Stimulated activated CD4-positive, alpha-beta T cell treated with anti-CD3 and anti-CD28 coated beads, Interleukin-2, amount 100 ng/mL, for 24 hours (primary cell): ENCODE results near the gene HLA-DRA.

Source experiments
- DNase-seq, 2 donors: peaks; one replicate each; pipeline ENCODE4 v3.0.0-alpha.2; 2020

The HLA-DRA gene

DNA sequence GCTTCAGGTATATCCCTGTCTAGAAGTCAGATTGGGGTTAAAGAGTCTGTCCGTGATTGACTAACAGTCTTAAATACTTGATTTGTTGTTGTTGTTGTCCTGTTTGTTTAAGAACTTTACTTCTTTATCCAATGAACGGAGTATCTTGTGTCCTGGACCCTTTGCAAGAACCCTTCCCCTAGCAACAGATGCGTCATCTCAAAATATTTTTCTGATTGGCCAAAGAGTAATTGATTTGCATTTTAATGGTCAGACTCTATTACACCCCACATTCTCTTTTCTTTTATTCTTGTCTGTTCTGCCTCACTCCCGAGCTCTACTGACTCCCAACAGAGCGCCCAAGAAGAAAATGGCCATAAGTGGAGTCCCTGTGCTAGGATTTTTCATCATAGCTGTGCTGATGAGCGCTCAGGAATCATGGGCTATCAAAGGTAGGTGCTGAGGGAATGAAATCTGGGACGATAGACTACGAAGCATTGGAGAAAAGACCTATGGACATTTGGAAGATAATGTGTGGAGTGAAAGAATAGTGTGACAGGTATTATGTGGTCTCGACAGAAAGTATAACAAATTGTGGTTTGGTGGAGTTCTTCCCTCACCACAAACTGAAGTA is at the start of gene HLA-DRA:
TSS of gene HLA-DRA (plus strand) at position 286 of the 613 bp plus-strand sequence. CDS start at position 350, 64 bp downstream.
- DNase-seq: no peak

DNA sequence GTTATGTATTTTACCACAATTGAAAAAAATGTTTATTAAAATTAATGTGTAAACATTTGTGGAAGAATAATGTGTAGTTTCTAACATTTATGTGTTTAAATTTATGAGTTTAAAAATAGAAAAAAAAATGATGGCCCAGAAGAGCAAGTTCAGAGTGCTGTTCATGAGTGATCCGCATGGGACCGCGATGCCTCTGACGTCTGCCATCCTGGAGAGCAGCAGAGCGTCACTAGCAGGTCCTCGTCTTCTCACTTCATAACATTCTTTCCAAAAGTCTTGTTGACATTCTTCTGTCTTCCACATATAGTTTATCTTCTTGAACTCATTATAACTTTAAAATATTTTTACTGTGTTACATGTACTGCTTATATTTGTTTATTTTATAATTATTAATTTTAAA is 48.2 kb upstream of the HLA-DRA start:
- no peak for DNase-seq

GRCh38 chr6:32393665-32394420 is 45.8 kb upstream of the HLA-DRA start:
- no peak for DNase-seq

GRCh38 chr6:32396028-32396427 is 43.7 kb upstream of the HLA-DRA start:
- DNase-seq: no peak

GRCh38 chr6:32397252-32397920 is 42.3 kb upstream of the HLA-DRA start:
- DNase-seq: no peak

- DNase-seq: no peak
These were observed 38.3 kb upstream of the HLA-DRA start for GRCh38 chr6:32401284-32401963.

DNA sequence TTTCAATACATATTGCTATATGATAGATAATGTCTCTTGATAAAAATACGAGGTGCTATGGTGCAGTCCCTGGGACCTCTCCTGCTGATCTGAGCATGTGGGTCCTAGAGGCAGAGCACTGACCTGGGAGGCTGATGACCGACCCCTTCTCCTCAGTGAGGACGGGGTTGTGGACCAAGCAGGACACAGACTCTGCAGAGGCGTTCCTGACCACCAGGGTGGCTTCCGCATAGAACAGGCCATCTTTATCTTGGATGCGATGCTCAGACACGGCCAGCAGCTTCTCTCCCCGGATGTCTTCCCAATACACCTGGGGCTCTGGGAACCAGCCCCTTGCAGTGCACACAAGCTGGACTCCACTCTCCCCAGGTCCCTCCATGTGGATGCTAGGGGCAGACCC is 36.9 kb upstream of the HLA-DRA start:
- no peak for DNase-seq

DNA sequence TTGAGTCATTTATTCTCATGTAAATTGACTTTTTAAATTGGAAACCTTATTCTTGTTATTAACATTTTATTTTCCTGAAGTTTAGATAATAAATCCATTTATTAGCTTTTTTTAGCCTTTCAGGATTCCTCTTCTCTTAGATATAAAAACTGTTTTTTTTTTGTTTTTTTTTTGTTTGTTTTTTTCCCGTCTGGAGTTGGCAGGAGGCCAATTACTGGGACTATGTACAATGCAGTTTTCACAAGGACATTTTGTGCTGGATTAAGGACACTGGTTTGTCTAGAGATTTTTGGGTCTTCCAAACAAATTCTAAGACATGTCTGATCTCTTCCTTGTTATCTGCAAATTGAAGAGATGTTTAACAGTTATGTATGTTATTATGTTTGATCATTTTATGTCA is 34.0 kb upstream of the HLA-DRA start:
- no peak for DNase-seq

DNA sequence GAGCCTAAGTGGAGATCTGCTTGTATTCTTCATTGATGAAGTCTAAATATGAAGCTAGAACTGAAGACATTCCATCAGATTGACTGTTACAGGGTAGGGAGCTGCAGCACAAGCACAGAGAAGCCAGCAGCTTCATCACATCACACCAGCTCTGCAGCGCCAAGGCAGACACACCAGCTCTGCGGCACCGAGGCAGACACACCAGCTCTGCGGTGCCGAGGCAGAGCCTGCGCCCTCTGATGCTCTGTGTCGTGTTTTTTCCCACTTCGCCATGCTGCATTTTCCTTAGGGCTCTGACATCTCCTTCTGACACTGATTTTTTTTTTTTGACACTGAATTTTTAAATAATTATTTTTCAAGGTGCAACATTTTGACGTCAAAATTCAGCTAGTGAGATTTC is 33.5 kb upstream of the HLA-DRA start:
- DNase-seq: no peak

GRCh38 chr6:32406857-32407256 is 32.8 kb upstream of the HLA-DRA start, which contains the start of gene BTNL2:
BTNL2 (minus strand) TSS chr6:32407181; CDS start chr6:32407123, 58 bp downstream.
- no peak for DNase-seq

DNA sequence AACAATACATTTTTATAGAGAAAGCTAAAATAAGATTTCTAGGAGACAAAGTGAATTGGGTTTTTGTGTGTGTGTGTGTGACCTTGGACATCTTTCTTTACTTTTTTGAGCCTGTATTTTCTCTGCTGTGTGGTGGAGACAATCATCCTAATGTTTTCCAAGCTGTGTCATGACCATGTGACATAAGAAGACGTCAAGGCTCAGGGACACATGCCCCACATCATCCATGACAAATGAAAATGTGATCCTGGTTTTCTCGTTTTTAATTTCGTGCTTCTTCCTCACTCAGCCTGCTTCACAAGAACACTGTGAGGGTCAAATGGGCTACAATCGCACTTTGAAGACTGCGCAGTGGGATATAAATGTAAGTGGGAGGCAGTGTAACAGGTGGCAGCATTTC is 28.8 kb upstream of the HLA-DRA start:
- DNase-seq: no peak

DNA sequence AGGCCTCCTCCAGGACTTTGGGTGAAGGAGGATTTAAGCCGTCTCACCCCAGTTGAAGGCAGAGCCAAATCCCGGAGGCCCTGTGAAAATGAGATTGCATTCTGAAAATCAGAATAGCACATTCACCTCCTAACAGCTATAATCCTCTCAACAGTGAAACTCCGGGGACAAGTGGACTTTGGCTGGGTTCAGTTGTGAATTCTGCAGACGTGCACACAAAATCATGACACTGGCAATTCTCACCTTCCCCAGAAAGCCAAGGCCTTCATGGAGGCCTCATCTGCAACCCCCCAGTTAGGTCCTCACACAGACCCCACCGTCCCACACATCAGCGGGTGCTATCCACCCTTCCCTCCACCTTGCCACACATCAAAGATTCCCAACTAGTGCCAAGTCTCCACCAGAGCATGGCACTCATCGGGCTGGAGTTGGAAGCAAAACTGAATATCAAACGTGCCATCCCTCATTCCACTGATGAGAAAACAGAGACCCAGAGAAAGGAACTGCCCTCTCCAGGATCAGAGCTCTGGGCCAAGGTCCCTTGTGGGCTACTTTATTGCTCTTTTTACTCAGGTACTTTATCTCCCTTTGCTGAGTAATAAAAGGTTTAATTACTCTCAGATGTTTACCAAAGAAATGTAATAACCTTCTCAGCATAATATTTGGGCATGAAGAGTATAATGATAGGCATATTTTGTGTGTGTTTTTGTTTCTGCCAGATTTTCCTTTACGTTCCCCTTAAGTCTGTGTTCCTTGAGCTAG is 27.9 kb upstream of the HLA-DRA start:
- no peak for DNase-seq

GRCh38 chr6:32413427-32414047 is 26.1 kb upstream of the HLA-DRA start:
- DNase-seq: peak; percentile 90 to 92

DNA sequence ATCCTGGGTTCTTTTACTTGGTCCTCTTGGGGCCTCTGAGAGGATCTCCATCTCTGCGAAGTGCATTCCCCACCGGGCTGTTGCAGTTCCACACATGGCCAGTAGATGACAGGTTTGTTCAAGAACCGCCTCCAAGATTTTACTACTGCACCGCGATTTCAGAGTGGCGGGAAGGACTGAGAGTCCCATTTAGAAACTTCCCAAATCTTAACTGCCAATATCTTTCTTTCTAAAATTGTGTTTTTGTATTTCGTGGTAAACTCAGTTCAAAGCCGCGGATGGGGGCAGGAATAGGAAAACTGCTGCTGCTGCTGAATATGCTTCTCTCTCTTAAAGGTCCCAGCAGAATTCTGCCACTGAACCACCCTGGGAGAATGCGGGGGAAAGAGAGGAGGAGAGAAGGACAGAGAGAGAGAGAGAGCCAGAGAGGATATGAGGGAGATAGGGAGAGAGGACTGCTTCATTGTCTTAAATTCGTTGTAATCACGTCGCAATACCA is 24.1 kb upstream of the HLA-DRA start:
- peak; percentile 85 to 86 for DNase-seq

DNA sequence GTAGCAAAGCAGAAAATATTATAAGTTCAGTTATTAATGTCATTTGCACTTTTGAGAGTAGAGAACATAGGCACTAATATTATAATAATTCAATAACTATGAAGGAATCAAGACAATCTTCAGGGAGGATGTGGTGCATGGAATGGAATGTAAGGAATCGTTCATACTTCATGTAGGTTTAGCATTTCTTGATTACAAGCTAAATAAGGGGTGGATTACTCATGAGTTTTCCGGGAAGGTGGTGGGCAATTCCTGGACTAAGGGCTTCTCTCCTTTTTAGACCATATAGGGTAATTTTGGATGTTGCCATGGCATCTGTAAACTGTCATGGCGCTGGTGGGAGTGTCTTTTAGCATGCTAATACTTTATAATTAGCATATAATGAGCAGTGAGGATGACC is 23.7 kb upstream of the HLA-DRA start:
- DNase-seq: no peak

- DNase-seq: no peak
These were observed 14.9 kb upstream of the HLA-DRA start for GRCh38 chr6:32424589-32425300.

GRCh38 chr6:32426338-32426737 is 13.3 kb upstream of the HLA-DRA start:
- DNase-seq: no peak

GRCh38 chr6:32427218-32427617 is 12.5 kb upstream of the HLA-DRA start:
- no peak for DNase-seq

DNA sequence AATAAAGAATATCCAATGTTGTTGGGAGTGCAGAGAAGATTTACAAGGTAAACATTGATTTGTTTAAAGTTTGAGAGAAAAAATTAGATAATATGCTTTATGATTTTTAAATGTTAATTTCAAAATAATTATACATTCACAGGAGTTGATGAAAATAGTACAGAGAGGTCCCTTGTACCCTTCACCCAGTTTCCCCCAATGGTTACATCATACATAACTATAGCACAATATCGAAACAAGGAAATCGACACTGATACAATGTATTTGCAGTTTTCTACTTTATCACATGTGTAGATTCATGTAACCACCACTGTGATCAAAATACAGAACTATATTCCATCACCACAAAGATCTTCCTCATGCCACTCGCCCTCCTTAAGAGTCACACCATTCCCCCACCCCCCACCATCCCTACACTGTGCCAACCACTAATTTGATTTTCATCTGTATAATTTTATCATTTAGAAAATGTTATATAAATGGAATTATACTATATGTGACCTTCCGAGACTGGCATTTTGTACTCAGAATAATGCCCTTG is 11.7 kb upstream of the HLA-DRA start:
- no peak for DNase-seq

- DNase-seq: no peak
These were observed 9.5 kb upstream of the HLA-DRA start for GRCh38 chr6:32430179-32430578.

DNA sequence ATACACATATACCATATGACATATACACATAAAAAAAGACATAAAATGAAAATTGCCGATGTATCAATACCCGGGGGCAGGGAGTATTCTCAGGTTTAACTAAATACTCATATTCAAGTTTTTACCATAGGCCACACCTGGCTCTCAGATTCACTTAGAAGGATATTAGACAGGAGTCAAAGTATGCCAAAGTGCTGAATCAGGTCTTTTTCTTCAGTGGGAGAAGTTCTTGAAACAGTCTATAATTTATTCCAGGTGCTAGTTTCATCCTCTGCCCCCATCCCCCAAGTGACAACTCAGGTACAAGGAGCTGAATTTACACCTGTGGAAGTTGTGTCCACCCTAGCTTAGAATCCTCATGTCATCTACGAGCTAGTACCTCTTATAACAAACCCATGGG is 8.5 kb upstream of the HLA-DRA start:
- no peak for DNase-seq
